ENCODE data around the gene COG8.

The COG8 gene

DNA sequence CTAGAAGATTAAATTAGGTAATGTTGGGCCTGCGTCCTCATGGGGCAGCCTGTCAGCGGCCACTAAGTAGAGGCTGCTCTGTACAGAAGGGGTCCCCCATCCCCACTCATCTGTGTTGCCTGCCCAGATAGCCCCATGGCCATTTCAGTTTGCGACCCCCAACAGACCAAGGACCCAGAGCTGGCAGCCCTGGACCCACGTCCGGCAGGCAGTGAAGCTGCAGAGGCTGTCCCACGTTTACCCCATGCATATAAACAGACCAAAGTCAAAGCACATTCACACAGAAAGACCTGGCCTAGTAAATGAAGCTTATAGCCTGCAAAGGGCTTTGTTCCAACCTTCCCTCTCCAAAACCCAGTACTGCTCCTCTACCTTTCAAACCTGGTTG lies 13.6 kb downstream of the COG8 start:
- H3K27me3 ChIP-seq (replicated peaks; ENCODE audit: control insufficient read depth, insufficient read depth, low read length) = no peaks in the 10 kb centered on the region
- no peak overlapping the region for H3K4me3 ChIP-seq (replicated peaks; ENCODE audit: low read depth, low read length)
- peaks cover 42% of the 10 kb centered on the region for H3K36me3 ChIP-seq (ENCODE audit: control insufficient read depth, insufficient read depth, low read length)
- no peak for DNase-seq (ENCODE audit: extremely low read depth, insufficient read length)
- TF ChIP-seq, protein P1, sequence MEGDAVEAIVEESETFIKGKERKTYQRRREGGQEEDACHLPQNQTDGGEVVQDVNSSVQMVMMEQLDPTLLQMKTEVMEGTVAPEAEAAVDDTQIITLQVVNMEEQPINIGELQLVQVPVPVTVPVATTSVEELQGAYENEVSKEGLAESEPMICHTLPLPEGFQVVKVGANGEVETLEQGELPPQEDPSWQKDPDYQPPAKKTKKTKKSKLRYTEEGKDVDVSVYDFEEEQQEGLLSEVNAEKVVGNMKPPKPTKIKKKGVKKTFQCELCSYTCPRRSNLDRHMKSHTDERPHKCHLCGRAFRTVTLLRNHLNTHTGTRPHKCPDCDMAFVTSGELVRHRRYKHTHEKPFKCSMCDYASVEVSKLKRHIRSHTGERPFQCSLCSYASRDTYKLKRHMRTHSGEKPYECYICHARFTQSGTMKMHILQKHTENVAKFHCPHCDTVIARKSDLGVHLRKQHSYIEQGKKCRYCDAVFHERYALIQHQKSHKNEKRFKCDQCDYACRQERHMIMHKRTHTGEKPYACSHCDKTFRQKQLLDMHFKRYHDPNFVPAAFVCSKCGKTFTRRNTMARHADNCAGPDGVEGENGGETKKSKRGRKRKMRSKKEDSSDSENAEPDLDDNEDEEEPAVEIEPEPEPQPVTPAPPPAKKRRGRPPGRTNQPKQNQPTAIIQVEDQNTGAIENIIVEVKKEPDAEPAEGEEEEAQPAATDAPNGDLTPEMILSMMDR (IDR thresholded peaks at IDR 0.05; ENCODE audit: insufficient read depth, low read length, poor library complexity, severe bottlenecking) = no peak

DNA sequence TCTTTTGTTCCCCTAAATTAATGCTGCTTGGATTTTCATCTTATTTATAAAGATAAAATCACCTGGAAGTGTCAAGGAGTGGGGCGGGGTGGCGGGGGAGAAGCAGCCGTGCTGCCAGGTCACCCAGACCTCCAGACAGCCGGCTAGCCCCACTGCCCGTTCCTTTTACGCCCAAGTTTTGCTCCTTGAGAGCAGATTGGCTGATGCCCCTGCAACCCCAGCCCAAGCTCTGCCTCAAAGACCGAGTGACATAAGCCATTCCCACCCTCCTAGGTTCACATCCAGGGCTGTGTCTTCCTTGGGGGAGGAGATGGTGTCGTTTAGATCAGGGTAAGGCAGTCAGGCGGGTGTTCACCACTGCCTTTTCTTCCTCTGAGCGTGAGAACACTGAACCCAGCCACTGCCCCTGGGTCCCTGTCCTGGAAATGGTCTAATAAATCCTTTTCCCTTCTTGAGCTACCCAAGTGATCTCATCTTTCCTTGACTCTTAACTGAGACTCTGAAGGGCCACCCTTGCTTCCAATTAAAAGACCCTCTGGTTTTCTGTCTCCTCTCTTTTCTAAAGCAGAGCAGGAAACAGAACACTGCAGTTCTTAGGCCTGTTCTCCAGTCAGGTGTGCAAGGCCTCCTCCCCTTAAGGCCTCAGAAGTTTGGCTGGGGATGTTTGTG lies 14.6 kb downstream of the COG8 start:
- H3K4me3 ChIP-seq (replicated peaks; ENCODE audit: low read depth, low read length) = no peak overlapping the region
- DNase-seq (ENCODE audit: extremely low read depth, insufficient read length) = no peak
- TF ChIP-seq, protein P1 (IDR thresholded peaks at IDR 0.05; ENCODE audit: insufficient read depth, low read length, poor library complexity, severe bottlenecking) = no peak
- peaks cover 52% of the 10 kb centered on the region for H3K36me3 ChIP-seq (ENCODE audit: control insufficient read depth, insufficient read depth, low read length)
- no peaks in the 10 kb centered on the region for H3K27me3 ChIP-seq (replicated peaks; ENCODE audit: control insufficient read depth, insufficient read depth, low read length)

GRCh38 chr16:69324013-69324531 lies 15.3 kb downstream of the COG8 start:
- H3K4me3 ChIP-seq (replicated peaks; ENCODE audit: low read depth, low read length) = no peak overlapping the region
- H3K27me3 ChIP-seq (replicated peaks; ENCODE audit: control insufficient read depth, insufficient read depth, low read length) = no peaks in the 10 kb centered on the region
- H3K36me3 ChIP-seq (ENCODE audit: control insufficient read depth, insufficient read depth, low read length) = peaks cover 57% of the 10 kb centered on the region
- TF ChIP-seq, protein P1 (IDR thresholded peaks at IDR 0.05; ENCODE audit: insufficient read depth, low read length, poor library complexity, severe bottlenecking) = no peak
- no peak for DNase-seq (ENCODE audit: extremely low read depth, insufficient read length)

- no peaks in the 10 kb centered on the region for H3K27me3 ChIP-seq (replicated peaks; ENCODE audit: control insufficient read depth, insufficient read depth, low read length)
- H3K4me3 ChIP-seq (replicated peaks; ENCODE audit: low read depth, low read length) = no peak overlapping the region
- H3K36me3 ChIP-seq (ENCODE audit: control insufficient read depth, insufficient read depth, low read length) = peaks cover 60% of the 10 kb centered on the region
- DNase-seq (ENCODE audit: extremely low read depth, insufficient read length) = no peak
- TF ChIP-seq, protein P1 (IDR thresholded peaks at IDR 0.05; ENCODE audit: insufficient read depth, low read length, poor library complexity, severe bottlenecking) = no peak
Observed at GRCh38 chr16:69323415-69323814, 15.9 kb downstream of the COG8 start.

- Histone ChIP-seq H3K4me3 (replicated peaks; ENCODE audit: low read depth, low read length) (no peak overlapping the region), H3K36me3 (ENCODE audit: control insufficient read depth, insufficient read depth, low read length) (peaks cover 62% of the 10 kb centered on the region)
- TF ChIP-seq, protein P1 (IDR thresholded peaks at IDR 0.05; ENCODE audit: insufficient read depth, low read length, poor library complexity, severe bottlenecking) = no peak
Observed at GRCh38 chr16:69322343-69322742, 17.0 kb downstream of the COG8 start.

More at GRCh38 chr16:69322343-69322742, 17.0 kb downstream of the COG8 start:
- no peaks in the 10 kb centered on the region for H3K27me3 ChIP-seq (replicated peaks; ENCODE audit: control insufficient read depth, insufficient read depth, low read length)
- no peak for DNase-seq (ENCODE audit: extremely low read depth, insufficient read length)

All from GM06990 (cell line).